Gastrocnemius medialis (tissue), 4 donors: ENCODE data around the gene LRRC71. TPM values are rescaled to one million over a fixed set of nuclear protein-coding genes. Genes with fewer than 3 reads are reported as not detected.

Source experiments
- ATAC-seq, 2 donors: fragments of 150-250 bp; one replicate each; pipeline ENCODE4 v1.9.1; 2016
- DNase-seq, 2 donors: peaks; one replicate each; pipeline ENCODE4 v3.0.0-alpha.2; 2019
- H3K27ac ChIP-seq, 4 donors: fragments of 200-600 bp; sonication (generic); 1 replicate in 1 of 4; 2 replicates in 3 of 4; pipeline ENCODE4 v1.5.1; 2016 to 2018; ENCODE audit warnings: mild to moderate bottlenecking in 2 of 4, moderate library complexity in 1 of 4
- H3K27me3 ChIP-seq, 3 donors: fragments of 200-600 bp; sonication (generic) in 2 of 3; 1 replicate in 1 of 3; 2 replicates in 2 of 3; pipeline versions ENCODE4 v1.5.1 to v1.6.0; 2016 to 2019; ENCODE audit warnings: mild to moderate bottlenecking in 1 of 3, moderate library complexity in 1 of 3
- H3K36me3 ChIP-seq, 2 donors: fragments of 200-600 bp; sonication (generic) in 1 of 2; one replicate each; pipeline ENCODE4 v1.5.1; 2017 to 2018
- H3K4me1 ChIP-seq, 2 donors: fragments of 200-600 bp; sonication (generic) in 1 of 2; one replicate each; pipeline ENCODE4 v1.5.1; 2016 to 2017; ENCODE audit warnings: mild to moderate bottlenecking in 2 of 2
- H3K4me3 ChIP-seq, 4 donors: fragments of 200-600 bp; sonication (generic) in 3 of 4; 1 replicate in 1 of 4; 2 replicates in 3 of 4; pipeline ENCODE4 v1.5.1; 2016 to 2019; ENCODE audit warnings: mild to moderate bottlenecking in 2 of 4
- H3K9me3 ChIP-seq, 3 donors: fragments of 200-600 bp; sonication (generic) in 2 of 3; 1 replicate in 1 of 3; 2 replicates in 2 of 3; pipeline ENCODE4 v1.5.1; 2016 to 2019
- POLR2A ChIP-seq, 2 donors: fragments of 450-650 bp; IDR thresholded peaks; one replicate each; pipeline ENCODE4 v1.6.1; 2017; ENCODE audit warnings: antibody characterized with exemption in 2 of 2, mild to moderate bottlenecking in 2 of 2, moderate library complexity in 2 of 2
- in situ Hi-C, 4 donors: fragments of 200-750 bp; cut with MboI; loops; one replicate each; pipeline versions ENCODE4 v1.15.0 to v1.8.0; 2017; ENCODE audit warnings: low sequenced_read_pairs in 4 of 4
- intact Hi-C: fragments of 100-400 bp; cut with DNase I; formaldehyde crosslinking; loops from one replicate; pipeline ENCODE4 v1.15.1; 2023; ENCODE audit warnings: low total_unique reads
- total RNA-seq, 4 donors: library from RNA; depleted of rRNA; stranded (reverse); fragments of >200 nt; gene quantifications; one replicate each; pipeline versions ENCODE4 v1.1.0 to v1.2.3, GENCODE V29; 2016
- TF ChIP-seq, protein P1 (sequence below), 5 experiments: fragments of 450-650 bp in 3 of 5; fragments of 200-600 bp in 2 of 5; sonication (generic) in 2 of 5; IDR thresholded peaks in 4 of 5; conservative IDR thresholded peaks in 1 of 5; 1 replicate in 4 of 5; 2 replicates in 1 of 5; pipeline ENCODE4 v1.5.1; 2016 to 2019; ENCODE audit warnings: antibody characterized with exemption in 5 of 5, mild to moderate bottlenecking in 3 of 5, moderate library complexity in 3 of 5

The LRRC71 gene
- total RNA-seq, 4 donors from 2014 or later: not detected

DNA sequence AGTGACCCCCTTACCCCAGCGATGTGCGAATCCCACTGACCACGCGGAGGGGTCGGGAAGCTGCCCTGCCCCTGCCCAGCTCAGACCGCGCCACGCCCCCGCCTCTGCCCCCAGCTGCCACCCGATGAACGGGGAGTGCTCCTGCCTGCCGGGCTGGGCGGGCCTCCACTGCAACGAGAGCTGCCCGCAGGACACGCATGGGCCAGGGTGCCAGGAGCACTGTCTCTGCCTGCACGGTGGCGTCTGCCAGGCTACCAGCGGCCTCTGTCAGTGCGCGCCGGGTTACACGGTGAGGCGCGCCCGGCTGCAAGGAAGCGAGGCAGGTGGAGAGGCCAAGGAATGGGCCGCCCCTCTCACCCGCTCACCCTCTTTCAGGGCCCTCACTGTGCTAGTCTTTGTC, 11.9 kb upstream of the LRRC71 start:
- Histone ChIP-seq H3K27ac (no peak overlapping the region), H3K27me3 (peaks cover 0 to 11% (median 7%) of the 10 kb centered on the region in 3 donors), H3K4me3 (no peak overlapping the region), H3K4me1 (no peaks in the 10 kb centered on the region), H3K9me3 (no peaks in the 10 kb centered on the region), H3K36me3 (peaks cover 0 to 3% of the 10 kb centered on the region in 2 donors)
- intact Hi-C loops (no loop called here), in situ Hi-C loops (no loop called here)
- ATAC-seq (no peak), DNase-seq (no peak)
- TF ChIP-seq, protein P1, sequence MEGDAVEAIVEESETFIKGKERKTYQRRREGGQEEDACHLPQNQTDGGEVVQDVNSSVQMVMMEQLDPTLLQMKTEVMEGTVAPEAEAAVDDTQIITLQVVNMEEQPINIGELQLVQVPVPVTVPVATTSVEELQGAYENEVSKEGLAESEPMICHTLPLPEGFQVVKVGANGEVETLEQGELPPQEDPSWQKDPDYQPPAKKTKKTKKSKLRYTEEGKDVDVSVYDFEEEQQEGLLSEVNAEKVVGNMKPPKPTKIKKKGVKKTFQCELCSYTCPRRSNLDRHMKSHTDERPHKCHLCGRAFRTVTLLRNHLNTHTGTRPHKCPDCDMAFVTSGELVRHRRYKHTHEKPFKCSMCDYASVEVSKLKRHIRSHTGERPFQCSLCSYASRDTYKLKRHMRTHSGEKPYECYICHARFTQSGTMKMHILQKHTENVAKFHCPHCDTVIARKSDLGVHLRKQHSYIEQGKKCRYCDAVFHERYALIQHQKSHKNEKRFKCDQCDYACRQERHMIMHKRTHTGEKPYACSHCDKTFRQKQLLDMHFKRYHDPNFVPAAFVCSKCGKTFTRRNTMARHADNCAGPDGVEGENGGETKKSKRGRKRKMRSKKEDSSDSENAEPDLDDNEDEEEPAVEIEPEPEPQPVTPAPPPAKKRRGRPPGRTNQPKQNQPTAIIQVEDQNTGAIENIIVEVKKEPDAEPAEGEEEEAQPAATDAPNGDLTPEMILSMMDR (IDR thresholded peaks at IDR 0.05 in 4 of 5, conservative IDR thresholded peaks at IDR 0.05 in 1 of 5): no peak
- TF ChIP-seq POLR2A (IDR thresholded peaks at IDR 0.05): no peak

- Histone ChIP-seq H3K4me3 (no peak overlapping the region), H3K4me1 (no peaks in the 10 kb centered on the region), H3K27ac (no peak overlapping the region), H3K27me3 (peaks cover 0 to 11% (median 7%) of the 10 kb centered on the region in 3 donors), H3K9me3 (no peaks in the 10 kb centered on the region), H3K36me3 (peaks cover 0 to 3% of the 10 kb centered on the region in 2 donors)
- in situ Hi-C loops: no loop called here
- TF ChIP-seq POLR2A (IDR thresholded peaks at IDR 0.05): no peak
- TF ChIP-seq, protein P1 (IDR thresholded peaks at IDR 0.05 in 4 of 5, conservative IDR thresholded peaks at IDR 0.05 in 1 of 5): no peak
- intact Hi-C loops: no loop called here
- no peak for DNase-seq
- no peak for ATAC-seq
These were observed 11.5 kb upstream of the LRRC71 start for GRCh38 chr1:156908955-156909354.

DNA sequence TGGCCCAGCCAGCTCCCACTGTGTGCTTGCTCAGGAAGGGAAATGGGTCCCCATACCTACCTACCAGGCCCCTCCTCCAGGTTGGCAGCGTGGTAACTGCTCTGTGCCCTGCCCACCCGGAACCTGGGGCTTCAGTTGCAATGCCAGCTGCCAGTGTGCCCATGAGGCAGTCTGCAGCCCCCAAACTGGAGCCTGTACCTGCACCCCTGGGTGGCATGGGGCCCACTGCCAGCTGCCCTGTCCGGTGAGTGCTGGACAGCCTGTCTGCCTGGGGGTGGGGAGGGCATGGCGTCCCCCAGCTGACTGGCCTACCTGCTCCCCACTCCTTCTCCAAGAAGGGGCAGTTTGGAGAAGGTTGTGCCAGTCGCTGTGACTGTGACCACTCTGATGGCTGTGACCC, 10.8 kb upstream of the LRRC71 start:
- H3K9me3 ChIP-seq: no peaks in the 10 kb centered on the region
- H3K27ac ChIP-seq: no peak overlapping the region
- DNase-seq (no peak), ATAC-seq (no peak)
- in situ Hi-C loops: no loop called here
- peaks cover 0 to 3% of the 10 kb centered on the region in 2 donors for H3K36me3 ChIP-seq
- H3K4me3 ChIP-seq: no peak overlapping the region
- no peaks in the 10 kb centered on the region for H3K4me1 ChIP-seq
- intact Hi-C loops: loop anchor here (10.0 kb wide), 1 partner anchor 165 kb away; no protein-coding TSS in a partner anchor
- H3K27me3 ChIP-seq: peaks cover 0 to 11% (median 7%) of the 10 kb centered on the region in 3 donors
- TF ChIP-seq, protein P1 (IDR thresholded peaks at IDR 0.05 in 4 of 5, conservative IDR thresholded peaks at IDR 0.05 in 1 of 5): no peak

GRCh38 chr1:156910309-156910782, 10.1 kb upstream of the LRRC71 start:
- peak in 1 of 2 donors; percentile 63 for ATAC-seq
- Histone ChIP-seq H3K27ac (no peak overlapping the region), H3K9me3 (no peaks in the 10 kb centered on the region), H3K4me3 (no peak overlapping the region), H3K36me3 (peaks cover 0 to 3% of the 10 kb centered on the region in 2 donors), H3K4me1 (no peaks in the 10 kb centered on the region), H3K27me3 (peaks cover 0 to 11% (median 7%) of the 10 kb centered on the region in 3 donors)
- intact Hi-C loops (loop anchor here (10.0 kb wide), 1 partner anchor 164 kb away; no protein-coding TSS in a partner anchor), in situ Hi-C loops (no loop called here)
- TF ChIP-seq, protein P1 (IDR thresholded peaks at IDR 0.05 in 4 of 5, conservative IDR thresholded peaks at IDR 0.05 in 1 of 5): peak; percentile 49 to 88 (median 71)
- no peak for TF ChIP-seq POLR2A (IDR thresholded peaks at IDR 0.05)
- DNase-seq: no peak
